ENCODE data around the gene ACTR2. TPM values are rescaled to one million over a fixed set of nuclear protein-coding genes. Genes with fewer than 3 reads are reported as not detected.

Gene ACTR2
- polyA plus RNA-seq, 1 donor = 210 TPM

DNA sequence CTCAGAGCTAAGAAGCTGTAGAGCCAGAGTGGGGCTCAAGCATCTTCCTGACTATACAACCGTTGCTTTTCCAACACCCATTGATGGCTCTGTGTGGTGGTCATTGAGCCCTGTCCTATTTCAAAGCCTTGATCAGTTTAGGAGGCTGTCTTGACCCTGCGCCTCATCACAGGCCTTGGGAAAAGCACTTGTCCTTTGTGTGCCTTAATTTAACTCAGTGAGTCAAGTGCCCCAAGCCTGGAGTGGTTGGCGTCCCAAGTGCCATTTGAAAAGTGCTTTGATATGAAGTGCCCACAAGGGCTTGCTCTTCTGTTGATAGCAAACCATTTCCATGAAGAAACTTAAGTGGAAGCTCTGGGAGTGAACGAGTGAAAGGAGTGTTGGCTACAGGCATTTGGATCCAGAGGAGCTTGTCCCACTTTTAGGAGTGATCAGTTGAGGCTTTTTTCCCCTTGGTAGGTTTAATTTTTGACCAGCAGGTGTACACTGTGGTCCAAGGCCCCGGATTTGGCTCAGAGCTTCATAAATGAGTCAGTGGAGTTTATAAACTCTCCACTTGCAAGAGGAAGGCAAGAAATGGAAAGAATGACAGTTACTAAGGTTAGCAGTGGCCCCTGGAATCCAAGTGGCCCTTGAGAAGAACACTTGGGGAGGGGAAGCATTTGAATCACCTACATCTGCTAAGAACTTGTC is 50.3 kb downstream of the ACTR2 start:
- no peak for DNase-seq

DNA sequence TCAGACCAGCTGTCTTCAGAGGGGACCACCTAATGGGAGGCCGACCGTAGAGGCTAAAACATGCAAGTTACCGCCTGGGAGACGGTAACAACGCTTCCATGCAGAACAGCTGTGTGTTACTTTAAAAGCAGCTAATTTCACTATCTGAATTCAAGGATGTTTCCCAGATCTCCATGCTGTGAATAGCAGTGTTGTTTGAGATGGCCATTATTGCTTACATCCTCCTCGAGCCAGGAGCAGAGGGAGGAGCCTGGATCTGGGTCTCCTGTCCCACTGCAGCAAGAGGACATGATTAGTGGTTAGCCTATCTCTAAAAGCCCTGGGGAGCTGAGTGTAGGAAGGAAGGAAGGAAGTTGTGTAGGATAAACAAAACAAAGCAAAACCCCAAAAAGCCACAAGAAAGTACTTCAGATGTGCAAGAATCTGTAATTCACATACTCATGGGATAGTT is 50.9 kb downstream of the ACTR2 start:
- no peak for DNase-seq

DNA sequence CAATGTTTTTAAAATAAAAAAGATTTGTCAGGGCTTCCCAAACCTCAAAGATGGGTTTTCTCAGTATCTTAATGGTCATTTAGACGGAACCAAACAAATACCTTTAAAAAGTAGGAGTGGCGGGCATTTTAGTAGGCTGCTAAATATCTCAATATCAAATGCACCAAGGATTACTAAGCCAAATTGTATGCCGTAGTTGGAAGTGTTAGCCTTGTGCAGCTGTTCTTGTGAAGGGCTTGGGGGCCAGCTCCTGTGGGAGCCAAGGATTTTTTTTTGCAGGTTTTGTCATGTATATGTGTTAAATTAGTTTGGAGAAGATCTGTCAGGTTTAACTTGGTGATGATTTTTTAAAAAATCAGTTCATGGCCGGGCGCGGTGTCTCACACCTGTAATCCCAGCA is 52.1 kb downstream of the ACTR2 start:
- no peak for DNase-seq

DNA sequence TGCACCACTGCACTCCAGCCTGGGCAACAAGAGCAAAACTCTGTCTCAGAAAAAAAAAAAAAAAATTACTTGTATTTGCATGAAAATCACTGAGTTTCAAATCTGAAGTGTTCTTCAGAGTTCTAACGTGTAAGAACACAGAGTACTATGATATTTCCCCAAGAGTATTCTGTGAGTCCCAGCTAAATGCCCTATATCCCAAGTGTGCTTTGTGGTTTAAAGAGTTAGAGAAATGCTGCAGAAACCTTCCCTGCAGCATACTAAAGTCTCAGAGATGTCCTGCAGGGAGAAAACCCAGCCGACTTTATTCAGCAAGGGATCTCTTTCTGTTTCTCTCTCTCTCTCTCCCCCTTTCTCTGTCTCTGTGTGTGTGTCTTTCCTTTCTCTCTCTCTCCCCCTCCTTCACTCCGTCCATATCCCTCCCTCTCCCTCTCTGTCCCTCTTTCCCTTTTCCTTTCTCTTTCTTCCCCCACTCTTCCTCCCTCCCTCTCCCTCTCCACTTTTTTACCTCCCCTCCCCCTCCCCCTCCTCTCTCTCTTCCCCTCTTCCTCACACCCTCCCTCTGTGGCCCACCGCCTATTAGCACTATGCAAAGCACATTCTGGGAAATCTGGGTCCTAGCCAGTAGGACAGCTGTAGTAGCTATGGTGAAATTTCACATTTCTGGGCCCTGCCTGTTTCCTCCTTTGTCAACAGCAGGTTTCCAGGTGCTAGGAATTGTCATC is 54.2 kb downstream of the ACTR2 start:
- DNase-seq = no peak

DNA sequence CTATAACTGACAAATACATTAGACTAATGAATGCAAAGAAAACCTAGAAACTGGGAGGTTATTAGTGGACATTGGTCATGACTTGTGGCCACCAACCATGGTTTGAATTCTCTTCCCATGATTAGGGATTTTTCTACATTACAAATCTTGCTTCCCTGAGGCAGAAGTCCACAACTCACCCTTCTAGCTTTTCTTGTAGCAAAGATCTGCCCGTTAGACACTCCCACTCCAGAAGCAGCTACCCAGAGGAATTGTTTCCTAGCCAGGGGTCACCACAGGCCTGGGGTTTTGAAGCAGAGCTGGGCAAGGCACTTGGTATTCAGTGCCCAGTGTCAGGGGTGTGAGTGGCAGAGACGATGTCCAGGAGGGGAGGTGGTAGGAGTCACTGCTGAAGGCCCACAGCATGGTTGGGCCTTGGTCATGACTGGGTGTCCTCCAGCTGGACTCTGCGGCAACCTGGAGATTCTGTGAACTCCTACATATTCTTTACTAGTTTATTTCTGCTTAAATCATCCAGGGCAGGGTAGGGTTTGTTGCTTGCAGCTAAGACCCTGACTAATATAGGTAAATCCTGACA is 54.9 kb downstream of the ACTR2 start:
- no peak for DNase-seq

DNA sequence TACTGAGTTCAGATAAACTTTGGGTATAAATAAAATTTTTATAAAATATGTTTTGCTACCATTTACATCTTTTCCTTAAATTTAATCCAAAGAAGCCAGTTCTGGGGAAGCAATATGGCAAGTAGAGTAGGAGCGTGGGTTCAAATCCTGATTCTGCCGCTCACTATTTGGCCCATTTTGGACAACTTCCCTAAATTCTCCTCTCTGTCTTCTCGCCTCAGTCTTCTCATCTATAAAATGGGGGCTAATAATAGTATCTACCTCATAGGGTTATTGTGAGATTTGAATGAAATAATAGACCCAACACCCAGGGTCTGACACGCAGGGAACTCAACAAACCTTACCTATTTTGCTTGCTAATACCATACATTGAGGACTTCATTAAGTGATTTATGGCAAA is 59.7 kb downstream of the ACTR2 start:
- no peak for DNase-seq

DNA sequence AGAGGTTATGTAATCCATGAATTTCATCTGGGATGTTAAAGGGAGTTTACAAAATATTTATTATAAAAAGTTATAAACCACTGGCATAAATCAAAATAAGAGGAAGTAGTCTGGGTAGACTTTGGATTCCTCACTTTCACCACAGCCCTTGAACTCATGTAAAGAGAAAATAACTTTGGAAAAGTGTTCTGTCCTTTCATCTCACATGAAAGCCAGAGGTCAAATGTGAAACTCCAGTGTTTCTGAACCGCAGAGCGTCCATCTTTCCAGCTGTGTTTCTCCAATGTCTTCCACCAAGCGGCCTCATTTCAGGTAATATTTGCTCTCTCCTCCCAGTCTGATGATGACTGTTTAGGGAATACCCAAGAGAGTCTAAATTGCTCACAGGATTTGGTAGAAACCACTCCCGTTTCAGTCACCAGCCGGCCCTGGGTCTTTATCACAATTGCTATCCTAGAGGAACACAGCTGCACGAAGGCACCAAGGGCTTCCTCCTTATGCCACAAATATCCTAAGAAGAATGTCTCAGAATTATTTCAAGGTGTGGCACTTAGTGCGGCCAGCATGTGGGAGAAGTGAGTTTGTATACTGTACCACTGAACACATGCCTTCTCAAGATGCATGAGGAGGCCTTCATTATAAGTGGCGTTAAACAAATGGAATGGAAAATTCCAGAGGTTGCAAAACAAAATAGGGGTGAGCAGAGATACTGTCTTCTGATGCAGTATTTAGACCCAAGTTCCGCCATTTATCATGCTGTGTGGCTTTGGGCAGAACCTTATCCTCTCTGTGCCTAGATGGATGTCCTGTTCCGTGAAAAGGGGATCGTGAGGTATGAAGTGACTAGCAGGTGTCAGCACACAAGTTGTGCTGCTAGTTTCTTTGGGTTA is 63.8 kb downstream of the ACTR2 start:
- DNase-seq = no peak

DNA sequence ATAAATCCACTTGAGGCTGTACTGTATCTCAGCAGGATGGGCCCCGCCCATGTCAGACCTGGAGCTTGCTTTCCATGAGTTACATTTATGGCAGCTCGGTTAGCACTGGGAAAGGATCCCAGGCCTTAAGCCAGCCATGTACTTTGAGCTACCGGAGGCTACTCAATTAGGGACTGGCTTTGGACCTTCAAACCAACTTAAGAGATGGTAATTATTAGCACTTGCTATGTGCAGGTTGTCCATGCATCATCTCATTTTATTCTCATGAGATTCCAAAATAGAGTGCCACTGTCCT is 64.4 kb downstream of the ACTR2 start:
- no peak for DNase-seq

DNA sequence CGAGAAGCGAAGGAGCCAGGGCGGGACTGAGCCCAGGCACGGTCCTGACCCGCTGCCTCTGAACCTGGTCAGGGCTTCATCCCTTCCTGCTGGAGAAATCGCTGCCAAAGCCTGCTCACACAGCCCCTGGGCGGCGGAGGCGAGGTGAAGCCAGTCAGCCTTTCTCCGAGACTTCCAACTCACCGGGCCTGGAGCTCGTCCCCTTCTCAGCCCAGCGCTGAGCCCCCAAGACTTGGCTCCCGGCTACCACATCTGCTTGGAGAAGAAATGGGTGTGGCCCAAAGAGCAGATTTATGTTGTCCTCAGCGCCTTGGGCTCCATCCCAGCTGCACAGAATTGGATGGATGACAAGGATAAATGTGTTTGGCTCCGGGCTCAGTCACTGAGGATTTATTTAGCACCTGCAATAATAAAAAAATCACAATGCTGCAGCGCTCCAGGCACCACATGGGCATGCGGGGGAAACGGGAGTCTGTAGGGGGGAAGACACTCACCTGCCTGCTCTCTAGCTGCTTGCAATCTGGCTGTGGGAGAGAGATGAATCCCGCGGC is 64.9 kb downstream of the ACTR2 start:
- DNase-seq = no peak

DNA sequence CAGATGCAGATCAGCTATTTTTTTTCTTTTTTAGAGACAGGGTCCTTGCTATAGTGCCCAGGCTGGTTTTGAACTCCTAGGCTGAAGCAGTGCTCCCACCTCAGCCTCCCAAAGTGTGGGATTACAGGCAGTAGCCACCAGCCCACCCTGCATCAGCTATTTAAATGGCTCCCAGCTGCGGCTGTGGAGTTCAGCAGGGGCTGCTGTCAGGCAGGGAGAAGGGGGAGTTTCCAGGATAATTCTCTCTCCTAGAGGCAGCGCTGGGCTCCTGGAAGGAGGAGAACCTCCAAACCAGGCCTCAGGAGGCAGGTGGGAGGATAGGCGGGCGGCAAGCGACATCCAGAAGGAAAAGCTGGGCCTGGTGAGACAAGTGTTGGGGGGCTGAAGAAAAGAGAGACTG is 65.7 kb downstream of the ACTR2 start:
- DNase-seq = no peak

DNA sequence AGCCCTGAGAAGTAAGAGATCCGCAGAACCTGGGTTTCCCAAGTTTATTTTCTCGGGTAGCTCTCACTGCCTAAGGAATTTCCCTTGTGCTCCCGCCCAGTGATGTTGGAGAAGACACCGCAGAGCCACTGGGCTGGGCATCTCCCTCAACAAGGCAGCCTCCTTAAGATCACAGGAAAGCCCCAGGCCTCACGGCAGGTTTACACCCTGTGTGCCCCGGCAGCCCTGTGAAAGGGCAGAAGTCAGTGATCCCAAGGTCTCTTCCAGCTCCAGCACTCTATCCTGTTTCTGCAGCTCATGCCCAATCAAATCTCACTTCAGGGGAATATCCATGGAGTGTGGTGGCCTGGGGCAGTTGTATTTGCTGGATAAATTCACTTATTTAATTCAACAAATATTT is 66.5 kb downstream of the ACTR2 start:
- no peak for DNase-seq

DNA sequence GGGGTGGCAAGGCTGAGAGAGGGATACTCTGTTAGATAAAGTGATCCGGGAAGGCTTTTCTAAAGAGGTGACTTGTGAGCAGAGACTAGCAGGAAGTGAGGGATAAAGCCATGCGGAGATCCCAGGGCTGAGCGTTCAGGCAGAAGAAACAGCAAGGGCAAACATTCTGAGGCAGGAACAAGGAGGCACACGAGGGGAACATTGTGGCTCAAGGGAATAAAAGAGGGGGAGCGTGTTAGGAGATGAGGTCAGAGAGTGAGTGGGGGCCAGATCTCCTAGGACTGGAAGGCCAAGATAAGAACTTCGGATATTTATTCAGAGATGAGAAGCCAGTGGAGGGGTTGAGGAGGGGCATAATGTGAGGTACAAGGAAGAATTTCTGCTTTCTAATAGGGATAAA is 67.1 kb downstream of the ACTR2 start:
- no peak for DNase-seq

DNA sequence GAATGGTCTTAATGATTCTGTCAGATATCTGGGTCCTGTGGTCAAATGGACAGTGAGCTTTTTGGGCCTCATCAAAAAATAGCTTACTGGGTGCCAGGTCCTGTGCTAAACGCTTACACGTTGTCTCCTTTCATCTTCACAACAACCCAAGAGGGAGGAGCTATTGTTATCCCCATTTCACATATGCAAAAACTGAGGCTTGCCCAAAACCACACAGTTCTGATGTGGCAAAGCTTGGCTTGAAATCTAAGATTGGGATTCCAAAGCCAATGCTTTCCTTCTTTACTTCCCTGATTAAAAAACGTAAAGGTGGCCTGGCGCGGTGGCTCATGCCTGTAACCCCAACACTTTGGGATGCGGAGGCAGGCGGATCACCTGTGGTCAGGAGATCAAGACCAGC is 69.3 kb downstream of the ACTR2 start:
- DNase-seq = no peak

DNA sequence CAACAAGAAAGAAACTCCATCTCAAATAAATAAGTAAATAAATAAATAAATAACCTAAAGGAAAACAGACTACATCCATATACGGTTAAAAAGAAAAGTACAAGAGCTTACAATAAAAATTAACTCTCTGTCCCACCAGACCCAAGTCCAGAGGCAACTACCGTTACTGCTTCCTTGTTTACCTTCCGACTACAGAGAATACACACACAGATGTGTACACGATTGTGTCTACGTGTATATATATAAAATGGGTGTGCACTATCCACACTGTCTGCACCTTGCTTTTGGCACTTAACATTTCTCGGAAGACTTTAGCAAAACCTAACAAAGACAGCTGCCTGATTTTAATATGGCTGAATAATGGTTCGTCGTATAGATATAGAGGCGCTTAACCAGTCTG is 69.9 kb downstream of the ACTR2 start:
- no peak for DNase-seq

DNA sequence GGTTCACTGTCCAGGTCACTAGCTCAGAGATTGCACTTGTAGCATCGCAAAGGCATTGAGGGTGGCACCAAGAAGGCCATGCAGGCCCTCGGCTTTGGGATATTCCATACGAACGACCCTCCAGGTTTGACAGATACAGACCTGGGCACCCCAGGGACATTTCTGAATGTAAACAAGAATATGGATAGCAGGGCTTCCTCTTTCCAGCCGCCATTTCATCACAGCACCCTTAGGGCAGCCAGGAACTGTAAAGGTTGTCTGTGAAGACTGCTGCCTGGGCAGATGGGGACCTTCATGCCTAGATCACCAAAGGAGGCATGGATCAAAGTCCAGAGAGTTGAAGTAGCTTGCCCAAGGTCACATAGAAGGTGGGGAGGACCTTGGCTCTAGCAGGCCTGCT is 70.5 kb downstream of the ACTR2 start:
- DNase-seq = no peak

DNA sequence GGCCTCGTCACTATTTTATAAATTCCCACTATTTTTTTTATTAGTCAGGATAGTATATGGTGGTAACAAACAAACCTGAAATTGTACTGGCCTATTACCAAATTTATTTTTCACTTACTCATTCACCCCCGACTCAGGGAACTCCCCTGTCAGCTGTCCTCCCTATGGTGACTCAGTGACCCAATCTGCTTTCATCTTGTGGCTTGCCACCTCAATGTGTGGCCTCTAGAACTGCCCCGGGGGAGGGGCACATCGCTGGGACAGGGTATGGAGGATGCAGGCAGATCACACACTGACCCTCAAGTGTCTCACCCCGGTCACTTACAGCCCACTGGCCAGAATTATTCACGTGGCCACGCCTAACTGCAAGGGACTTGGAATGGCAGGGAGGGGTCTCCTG is 71.6 kb downstream of the ACTR2 start:
- DNase-seq = no peak

DNA sequence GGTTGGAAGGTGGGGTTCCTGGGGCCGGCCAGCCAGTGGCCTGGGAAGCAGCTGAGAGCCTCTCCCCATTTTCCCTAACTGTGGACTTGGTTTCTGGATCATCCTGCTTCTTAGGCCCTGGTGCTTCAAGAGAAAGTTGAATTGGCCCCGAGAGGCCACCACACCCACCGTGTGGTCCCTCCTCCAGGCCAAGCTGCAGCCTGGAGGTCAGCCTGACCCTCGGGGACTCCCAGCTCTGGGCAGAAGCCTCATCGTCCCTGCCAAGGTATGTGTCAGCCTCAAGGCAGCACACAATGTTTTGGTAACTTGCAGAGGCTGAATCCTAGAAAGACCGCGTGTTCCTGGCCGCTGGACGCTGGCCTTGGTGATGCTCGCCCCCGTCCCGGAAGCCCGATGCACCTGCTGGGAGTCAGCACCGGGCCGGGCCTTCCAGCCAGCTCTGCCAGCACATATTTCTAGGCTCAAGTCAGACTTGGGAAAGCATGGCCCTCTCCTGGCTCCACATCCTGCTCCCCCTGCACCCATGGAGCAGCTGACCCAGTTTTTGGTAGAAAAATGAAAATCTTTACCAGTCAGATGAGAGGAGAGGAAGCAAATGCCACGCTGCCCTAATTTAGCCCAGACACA is 72.6 kb downstream of the ACTR2 start:
- DNase-seq = no peak

DNA sequence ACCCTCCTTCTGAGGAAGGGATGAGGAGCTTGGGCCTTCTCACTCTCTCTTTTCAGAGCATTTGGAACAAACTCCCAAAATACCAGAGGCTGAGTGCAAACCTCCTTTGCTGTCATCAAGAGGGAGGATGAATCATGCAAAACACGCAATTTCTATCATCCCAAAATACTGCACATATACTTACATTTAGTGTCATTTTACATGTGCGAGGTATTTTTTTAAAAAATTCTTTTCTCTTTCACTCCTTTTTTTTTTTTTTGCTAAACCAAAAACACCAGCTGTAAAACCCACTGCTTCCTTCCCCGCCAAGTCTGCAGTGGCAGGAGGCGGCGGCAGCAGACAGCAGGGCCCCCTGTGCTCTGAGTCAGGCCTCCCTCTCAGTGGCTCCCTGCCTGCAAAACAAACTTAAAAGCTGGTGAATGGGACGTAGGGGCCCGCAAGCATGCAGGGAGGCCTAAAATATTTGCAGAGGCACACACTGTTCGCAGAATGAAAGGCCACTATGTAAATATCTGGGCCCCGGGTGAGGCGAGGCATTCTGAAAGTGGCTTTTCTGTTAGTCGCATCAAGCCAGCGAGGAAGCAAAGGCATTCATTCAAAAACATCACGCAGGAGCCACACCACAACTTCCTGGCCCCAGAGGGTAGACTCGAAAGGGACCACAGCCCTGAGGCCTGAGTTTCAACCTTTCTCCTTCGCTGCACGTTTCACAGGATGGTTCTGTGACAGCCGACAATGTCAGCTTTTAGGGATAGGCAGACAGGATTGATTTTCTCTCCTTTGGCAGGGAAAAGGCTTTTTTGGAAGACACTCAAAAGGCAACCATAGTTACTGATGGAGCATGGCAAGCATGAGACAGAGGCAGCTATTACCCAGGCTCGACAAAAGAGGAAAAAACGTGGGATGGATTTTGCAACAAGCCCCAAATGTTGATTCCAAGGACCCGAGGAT is 73.4 kb downstream of the ACTR2 start:
- DNase-seq = no peak

DNA sequence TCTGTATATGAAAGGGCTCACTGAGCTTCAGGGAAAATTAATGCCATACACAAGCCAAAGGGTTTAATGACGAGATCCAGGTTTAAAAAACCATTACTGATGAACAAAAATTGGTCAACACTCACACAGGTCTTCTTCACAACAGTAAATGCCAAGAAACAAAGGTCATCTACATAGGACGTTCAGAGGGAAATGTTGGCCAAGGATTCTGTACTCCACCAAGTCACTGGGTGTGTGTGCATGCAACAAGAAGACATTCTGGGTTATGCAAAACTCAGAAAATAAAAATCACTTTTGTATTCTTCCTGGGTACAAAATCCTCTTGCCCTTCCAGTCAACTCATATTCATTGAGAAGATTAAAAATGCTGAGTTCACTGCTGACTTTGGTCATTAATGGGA is 78.3 kb downstream of the ACTR2 start:
- DNase-seq = no peak

DNA sequence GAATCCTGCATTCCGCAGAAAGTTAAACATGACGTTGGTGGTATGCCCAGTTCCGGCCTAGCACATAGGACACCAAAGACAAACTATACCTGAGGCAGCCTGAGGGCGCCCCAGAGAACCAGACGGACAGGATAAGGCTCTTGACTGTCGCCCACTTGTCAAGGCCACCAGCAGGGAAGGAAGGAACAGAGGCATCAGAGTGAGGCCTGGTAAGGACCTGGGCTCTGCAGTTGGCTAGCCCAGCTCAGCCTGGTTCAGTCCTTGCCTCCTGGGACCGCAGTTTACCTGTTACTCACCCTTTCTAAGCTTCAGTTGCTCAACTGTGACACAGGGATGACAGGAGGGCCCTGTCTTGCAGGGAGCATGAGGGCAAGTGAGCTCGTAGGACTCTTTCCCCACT is 82.1 kb downstream of the ACTR2 start:
- no peak for DNase-seq

DNA sequence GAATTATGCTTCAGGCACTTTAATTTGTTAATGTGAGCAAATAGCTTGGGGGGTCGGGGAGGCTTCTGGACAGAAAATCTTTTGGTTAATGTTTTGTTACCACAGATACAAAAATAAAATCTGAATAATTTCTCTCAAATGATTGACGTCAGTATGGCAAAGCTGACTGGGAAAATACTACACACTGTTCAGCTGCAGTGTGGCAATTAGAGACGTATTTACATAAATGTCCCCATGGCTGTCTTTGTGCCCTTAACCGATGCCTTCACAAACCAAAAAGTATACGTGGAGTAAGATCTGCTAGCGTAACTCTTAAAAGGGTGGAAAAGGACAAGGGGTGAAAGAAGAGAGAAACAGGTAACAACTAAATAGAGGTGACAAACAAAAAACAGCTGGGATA is 83.4 kb downstream of the ACTR2 start:
- DNase-seq = no peak
